ENCODE results near the gene SNAPC5.
"Not testable (repeated sequence)": the region's sequence is repeated elsewhere in the genome, so short reads cannot be mapped to it uniquely, and the experiment has no call there.

Gene SNAPC5

DNA sequence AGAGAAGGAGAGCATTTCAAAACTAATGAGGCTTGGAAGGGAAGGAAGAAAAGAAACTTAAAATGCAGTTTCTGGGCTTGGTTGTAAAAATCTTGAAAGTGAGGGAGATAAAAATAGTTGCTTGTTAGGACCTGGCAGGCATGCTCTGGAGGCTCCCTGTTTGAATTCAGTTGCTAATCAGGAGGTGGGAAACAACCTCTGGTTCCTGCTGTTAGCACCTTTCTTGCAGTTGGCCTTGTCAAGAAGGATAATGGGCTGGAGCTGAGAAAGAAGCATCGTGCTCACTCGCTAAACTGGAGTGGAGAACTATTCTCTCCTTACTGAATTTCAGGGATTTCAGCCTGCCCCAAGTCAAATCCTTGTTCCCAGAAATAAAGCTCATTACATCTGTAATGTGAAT is 23.4 kb downstream of the SNAPC5 start:
- TF ChIP-seq CTCF (IDR thresholded peaks at IDR 0.05; ENCODE audit: control insufficient read depth, insufficient read depth, low read depth, low read length, missing control alignments), result no peak
- H3K4me3 ChIP-seq (ENCODE audit: control insufficient read depth, low read depth, low read length), result no peak overlapping the region
- no peak for DNase-seq (ENCODE audit: low read depth)

DNA sequence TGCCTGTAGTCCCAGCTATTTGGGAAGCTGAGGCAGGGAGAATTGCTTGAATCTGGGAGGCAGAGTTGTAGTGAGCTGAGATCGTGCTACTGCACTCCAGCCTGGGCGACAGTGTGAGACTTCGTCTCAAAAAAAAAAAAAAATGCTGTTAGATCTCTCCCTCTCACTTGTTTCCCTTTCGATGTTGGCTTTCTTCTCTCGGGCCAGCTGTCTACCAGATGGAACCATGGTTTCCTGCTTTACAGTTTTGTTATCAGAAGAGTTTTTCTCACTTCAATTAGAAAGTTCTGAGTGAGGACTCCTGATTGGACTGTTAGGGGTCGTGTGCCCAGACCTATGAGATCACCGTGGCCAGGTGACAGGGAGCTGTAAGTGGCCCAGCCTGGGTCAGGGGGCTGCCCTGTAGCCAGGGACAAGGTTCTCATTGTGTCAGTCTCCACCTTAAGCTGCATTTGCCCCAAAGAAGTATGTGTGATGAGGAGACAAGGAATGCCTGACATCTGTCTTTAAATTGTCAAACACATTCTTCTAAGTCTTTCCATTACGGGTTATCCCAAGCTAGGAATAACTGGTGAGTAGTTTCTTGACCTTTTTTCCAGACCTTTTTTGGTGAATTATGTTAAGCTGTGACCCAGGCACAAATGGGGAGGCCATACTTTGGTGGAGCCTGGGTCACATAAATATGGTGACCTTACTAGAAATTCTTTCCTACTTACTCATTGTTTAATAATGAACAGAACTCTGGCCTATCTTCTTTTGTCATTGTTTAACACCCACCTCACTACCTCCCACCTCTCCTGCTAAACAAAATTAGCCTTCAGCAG is 25.2 kb downstream of the SNAPC5 start:
- H3K4me3 ChIP-seq (ENCODE audit: control insufficient read depth, low read depth, low read length), result no peak overlapping the region
- no peak for DNase-seq (ENCODE audit: low read depth)

DNA sequence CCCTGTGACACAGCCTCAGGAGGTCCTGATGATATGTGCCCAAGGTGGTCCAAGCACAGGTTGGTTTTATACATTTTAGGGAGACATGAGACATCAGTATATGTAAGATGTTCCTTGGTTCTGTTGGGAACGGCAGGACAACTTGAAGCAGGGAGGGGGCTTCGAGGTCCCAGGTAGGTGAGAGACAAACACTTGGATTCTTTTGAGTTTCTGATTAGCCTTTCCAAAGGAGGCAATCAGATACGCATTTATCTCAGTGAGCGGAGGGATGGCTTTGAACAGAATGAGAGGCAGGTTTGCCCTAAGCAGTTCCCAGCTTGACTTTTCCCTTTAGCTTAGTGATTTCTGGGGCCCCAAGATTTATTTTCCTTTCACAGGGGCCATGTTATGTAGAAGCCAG is 26.7 kb downstream of the SNAPC5 start:
- not testable (repeated sequence) for H3K4me3 ChIP-seq (ENCODE audit: control insufficient read depth, low read depth, low read length); DNase-seq (ENCODE audit: low read depth)

More for the DNA sequence above, 25.2 kb downstream of the SNAPC5 start:
- TF ChIP-seq CTCF (IDR thresholded peaks at IDR 0.05; ENCODE audit: control insufficient read depth, insufficient read depth, low read depth, low read length, missing control alignments), result no peak

GRCh38 chr15:66467162-66468040 is 30.2 kb downstream of the SNAPC5 start:
- not testable (repeated sequence) for DNase-seq (ENCODE audit: low read depth)

DNA sequence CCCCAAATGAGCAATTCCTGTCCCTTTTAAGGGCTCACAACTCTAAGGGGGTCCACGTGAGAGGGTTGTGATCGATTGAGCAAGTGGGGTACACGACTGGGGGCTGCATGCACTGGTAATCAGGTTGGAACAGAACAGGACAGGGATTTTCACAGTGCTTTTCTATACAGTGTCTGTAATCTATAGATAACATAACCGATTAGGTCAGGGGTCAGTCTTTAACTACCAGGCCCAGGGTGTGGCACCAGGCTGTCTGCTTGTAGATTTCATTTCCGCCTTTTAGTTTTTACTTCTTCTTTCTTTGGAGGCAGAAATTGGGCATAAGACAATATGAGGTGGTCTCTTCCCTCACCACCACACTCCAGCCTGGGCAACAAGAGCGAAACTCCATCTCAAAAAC is 32.3 kb downstream of the SNAPC5 start:
- H3K4me3 ChIP-seq (ENCODE audit: control insufficient read depth, low read depth, low read length); DNase-seq (ENCODE audit: low read depth): not testable (repeated sequence)

More at GRCh38 chr15:66467162-66468040, 30.2 kb downstream of the SNAPC5 start:
- not testable (repeated sequence) for H3K4me3 ChIP-seq (ENCODE audit: control insufficient read depth, low read depth, low read length)

DNA sequence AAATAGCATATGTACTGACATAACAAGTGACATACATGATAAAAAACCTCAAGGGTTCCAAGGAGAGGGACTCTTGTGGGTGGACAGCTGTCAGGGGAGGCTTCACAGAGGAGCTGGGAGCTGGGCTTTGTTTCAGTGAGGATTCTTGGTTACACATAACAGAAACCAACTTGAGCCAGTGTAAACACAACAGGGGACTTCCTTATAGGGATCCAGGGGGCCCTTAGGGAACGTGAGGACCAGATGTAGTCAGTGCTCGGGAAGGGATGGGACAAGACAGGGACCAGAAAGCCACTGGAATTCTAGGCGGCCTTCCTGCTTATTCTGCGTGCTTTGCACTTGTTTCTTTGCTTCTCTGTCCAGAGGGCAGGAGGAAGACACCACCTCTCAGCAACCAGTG is 34.9 kb downstream of the SNAPC5 start:
- TF ChIP-seq CTCF (IDR thresholded peaks at IDR 0.05; ENCODE audit: control insufficient read depth, insufficient read depth, low read depth, low read length, missing control alignments), result no peak
- H3K4me3 ChIP-seq (ENCODE audit: control insufficient read depth, low read depth, low read length), result no peak overlapping the region
- no peak for DNase-seq (ENCODE audit: low read depth)

DNA sequence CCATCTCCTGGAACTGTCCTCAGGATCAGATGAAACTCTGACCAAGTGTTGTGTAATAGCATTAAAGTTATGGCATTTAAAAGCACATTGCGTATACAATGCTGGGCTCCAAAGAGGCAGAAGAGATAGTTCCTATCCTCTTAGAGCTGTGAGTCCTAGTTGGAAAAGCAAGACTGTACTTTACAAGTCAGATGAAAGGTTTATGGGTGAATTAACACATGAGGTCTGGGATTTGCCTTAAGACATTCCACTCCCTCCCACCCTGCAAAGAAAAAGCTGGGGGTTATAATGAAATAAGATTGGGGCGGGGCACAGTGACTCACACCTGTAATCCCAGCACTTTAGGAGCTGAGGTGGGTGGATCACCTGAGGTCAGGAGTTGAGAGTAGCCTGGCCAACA is 35.6 kb downstream of the SNAPC5 start:
- DNase-seq (ENCODE audit: low read depth), result no peak
- H3K4me3 ChIP-seq (ENCODE audit: control insufficient read depth, low read depth, low read length), result no peak overlapping the region
- no peak for TF ChIP-seq CTCF (IDR thresholded peaks at IDR 0.05; ENCODE audit: control insufficient read depth, insufficient read depth, low read depth, low read length, missing control alignments)

DNA sequence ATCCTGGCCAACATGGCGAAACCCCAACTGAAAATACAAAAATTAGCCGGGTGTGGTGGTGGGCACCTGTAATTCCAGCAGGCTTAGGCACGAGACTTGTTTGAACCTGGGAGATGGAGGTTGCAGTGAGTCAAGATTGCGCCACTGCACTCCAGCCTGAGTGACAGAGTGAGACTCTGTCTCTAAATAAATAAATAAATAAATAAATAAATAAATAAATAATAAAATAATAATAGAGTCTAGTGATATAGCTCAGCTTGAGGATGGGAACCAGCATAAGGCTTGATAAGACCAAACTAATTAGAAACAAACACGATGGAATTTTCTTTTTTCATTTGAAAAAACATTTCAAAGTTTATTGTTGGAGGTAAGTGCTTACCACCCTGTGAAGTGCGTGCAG is 36.3 kb downstream of the SNAPC5 start:
- H3K4me3 ChIP-seq (ENCODE audit: control insufficient read depth, low read depth, low read length); DNase-seq (ENCODE audit: low read depth): not testable (repeated sequence)

All from AG09309 (cell line).